Adipocyte (in vitro differentiated cells): ENCODE results near the gene KCTD13.

Source experiments
- DNase-seq: peaks from one replicate; pipeline ENCODE4 v3.0.0-alpha.2; 2015; ENCODE audit warnings: low read depth
- H3K27me3 ChIP-seq: replicated peaks from 2 replicates; pipeline ENCODE4 v1.7.0; 2013; ENCODE audit warnings: mild to moderate bottlenecking, low read length, moderate library complexity; ENCODE audit not compliant: control insufficient read depth, insufficient read depth
- H3K36me3 ChIP-seq: 2 replicates; pipeline ENCODE4 v1.7.0; 2013; ENCODE audit warnings: low read length, mild to moderate bottlenecking, moderate library complexity; ENCODE audit not compliant: control insufficient read depth, insufficient read depth, severe bottlenecking
- H3K4me1 ChIP-seq: 2 replicates; pipeline ENCODE4 v1.7.0; 2013; ENCODE audit warnings: mild to moderate bottlenecking, low read length, moderate library complexity; ENCODE audit not compliant: control insufficient read depth, insufficient read depth
- H3K4me3 ChIP-seq: 2 replicates; pipeline ENCODE4 v1.7.0; 2013; ENCODE audit warnings: mild to moderate bottlenecking, low read length, moderate library complexity
- H3K9ac ChIP-seq: 2 replicates; pipeline ENCODE4 v1.7.0; 2013; ENCODE audit warnings: mild to moderate bottlenecking, low read length, moderate library complexity
- H3K9me3 ChIP-seq: 2 replicates; pipeline ENCODE4 v1.7.0; 2013; ENCODE audit warnings: mild to moderate bottlenecking, low read length, moderate library complexity; ENCODE audit not compliant: control insufficient read depth

The KCTD13 gene

DNA sequence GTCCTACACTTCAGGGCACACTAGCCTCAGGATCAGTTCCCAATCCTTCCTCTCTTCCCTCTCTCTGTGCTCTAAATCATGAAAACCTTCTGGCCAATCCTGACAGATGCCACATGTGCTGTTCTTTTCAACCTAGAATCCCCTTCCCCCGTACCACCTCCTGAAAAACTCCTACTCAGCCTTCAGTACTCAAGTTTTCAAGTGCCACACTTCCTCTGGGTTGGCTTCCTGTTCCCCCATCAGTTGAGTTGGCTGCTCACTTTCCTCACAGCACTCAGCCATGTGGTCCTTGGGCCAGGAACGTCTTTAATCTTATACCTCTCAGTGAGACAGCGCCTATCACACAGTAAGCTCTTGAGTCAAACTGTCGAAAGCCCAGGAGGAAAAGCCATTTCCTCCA, 22.4 kb downstream of the KCTD13 start:
- Histone ChIP-seq H3K4me3 (no peak overlapping the region), H3K4me1 (peaks cover 7% of the 10 kb centered on the region), H3K36me3 (peaks cover 4% of the 10 kb centered on the region), H3K27me3 (peaks cover 3% of the 10 kb centered on the region), H3K9ac (no peak overlapping the region), H3K9me3 (no peaks in the 10 kb centered on the region)
- DNase-seq: no peak

DNA sequence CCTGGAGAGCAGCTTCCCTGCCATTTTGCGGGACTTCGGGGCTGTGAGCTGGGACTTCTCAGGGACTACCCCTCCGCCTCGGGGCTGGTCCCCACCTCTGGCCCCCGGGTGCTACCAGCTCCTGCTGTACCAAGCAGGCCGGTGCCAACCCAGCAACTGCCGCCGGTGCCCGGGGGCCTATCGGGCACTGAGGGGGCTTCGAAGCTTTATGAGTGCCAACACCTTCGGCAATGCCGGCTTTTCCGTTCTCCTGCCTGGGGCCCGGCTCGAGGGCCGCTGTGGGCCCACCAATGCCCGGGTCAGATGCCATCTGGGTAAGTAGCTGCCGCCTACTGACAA, 24.4 kb downstream of the KCTD13 start:
- H3K4me3 ChIP-seq: no peak overlapping the region

GRCh38 chr16:29900888-29901606, 25.0 kb downstream of the KCTD13 start:
- no peak for DNase-seq
- H3K36me3 ChIP-seq: no peaks in the 10 kb centered on the region
- H3K9ac ChIP-seq: peak overlapping the region; percentile 53
- H3K27me3 ChIP-seq: peaks cover 21% of the 10 kb centered on the region
- no peaks in the 10 kb centered on the region for H3K9me3 ChIP-seq
- H3K4me3 ChIP-seq: peak overlapping the region; percentile 73
- peaks cover 7% of the 10 kb centered on the region for H3K4me1 ChIP-seq

More for the DNA sequence above, 24.4 kb downstream of the KCTD13 start:
- Histone ChIP-seq H3K9ac (no peak overlapping the region), H3K36me3 (peaks cover 2% of the 10 kb centered on the region), H3K9me3 (no peaks in the 10 kb centered on the region), H3K27me3 (peaks cover 19% of the 10 kb centered on the region), H3K4me1 (peaks cover 7% of the 10 kb centered on the region)
- DNase-seq: no peak

DNA sequence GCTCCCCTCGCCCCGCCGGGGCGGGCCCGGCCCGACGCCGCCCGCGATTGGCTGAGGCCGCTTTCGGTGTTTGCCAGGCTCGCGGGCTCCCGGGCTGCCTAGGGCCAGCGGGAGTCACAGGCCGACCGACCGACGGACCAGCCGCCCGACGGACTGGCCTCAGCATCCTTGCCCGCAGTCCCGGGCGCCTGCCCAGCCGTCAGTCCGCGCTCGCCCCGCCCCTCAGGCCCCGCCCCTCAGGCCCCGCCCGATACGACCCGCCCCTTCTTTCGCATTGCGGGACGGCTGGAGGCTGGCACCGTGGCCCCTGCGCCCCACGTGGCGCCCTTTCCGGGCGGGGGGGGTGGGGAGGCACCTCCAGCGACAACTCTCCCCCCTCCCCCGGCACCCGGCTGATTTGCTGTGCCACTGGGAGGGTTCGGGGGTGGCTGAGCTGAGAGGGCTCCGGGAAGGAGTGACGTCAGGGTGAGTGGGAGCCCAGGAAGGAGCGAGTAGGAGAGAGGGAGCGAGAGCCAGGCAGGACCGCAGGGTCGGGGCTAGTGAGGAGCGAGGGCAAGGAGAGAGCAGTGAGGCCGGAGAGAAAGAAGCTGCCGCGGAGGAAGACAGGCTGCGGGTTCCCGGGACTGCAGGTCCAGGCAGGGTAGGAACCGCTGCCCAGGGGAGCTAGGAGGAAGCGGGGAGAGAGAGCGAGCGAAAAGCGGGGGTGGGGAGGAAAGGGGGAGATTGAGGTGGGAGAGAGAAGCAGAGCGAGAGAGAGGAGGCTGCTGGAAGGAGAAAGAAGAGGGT, 25.7 kb downstream of the KCTD13 start, which contains the start of gene ASPHD1:
ASPHD1 (plus strand) TSS at position 387 of the 786 bp plus-strand sequence. CDS start 484 bp downstream, outside the sequence.
- Histone ChIP-seq H3K27me3 (peaks cover 24% of the 10 kb centered on the region), H3K9me3 (no peaks in the 10 kb centered on the region), H3K4me1 (peaks cover 7% of the 10 kb centered on the region), H3K36me3 (no peaks in the 10 kb centered on the region), H3K4me3 (peak within 1 kb of the TSS; percentile 73), H3K9ac (peak within 1 kb of the TSS; percentile 53)
- peak; percentile 86 for DNase-seq

DNA sequence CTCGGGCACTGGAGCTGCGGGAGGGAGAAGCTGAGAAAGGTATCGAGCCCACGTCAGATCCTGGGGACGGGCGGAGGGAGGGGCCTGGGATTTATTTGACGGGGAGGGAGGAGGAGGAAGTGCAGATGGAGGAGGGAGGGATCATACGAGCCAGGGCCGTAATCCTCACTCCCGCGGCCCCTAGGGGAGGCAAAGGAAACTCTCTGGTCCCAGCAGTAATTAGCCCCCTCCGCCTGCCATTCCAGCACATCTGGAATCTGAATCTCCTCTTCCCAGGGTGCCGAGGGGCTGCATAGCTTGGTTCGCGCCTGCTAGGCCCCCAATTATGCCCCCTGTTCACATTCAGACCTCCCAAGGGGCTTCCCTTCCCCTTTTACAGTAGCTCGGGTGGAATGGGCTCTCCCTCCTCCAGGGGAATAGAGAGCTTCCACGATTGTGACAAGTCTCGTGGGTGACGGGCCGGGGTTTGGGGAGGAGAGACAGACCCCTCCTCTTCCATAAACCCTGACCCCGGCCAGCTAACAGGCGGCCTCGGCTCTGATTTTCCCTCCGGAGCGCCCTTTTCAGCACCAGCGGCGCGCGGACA, 26.4 kb downstream of the KCTD13 start, which contains the start of gene SEZ6L2:
SEZ6L2 (minus strand) TSS at position 35 of the 586 bp plus-strand sequence. CDS start 531 bp downstream, outside the sequence.
- Histone ChIP-seq H3K27me3 (peaks cover 25% of the 10 kb centered on the region), H3K9me3 (no peaks in the 10 kb centered on the region), H3K9ac (no peak within 1 kb of the TSS), H3K4me3 (peak within 1 kb of the TSS; percentile 73), H3K4me1 (peaks cover 7% of the 10 kb centered on the region), H3K36me3 (no peaks in the 10 kb centered on the region)
- DNase-seq: peak; percentile 75

- H3K4me1 ChIP-seq: peaks cover 7% of the 10 kb centered on the region
- DNase-seq: peak; percentile 39
- H3K36me3 ChIP-seq: no peaks in the 10 kb centered on the region
- H3K4me3 ChIP-seq: no peak overlapping the region
- H3K9ac ChIP-seq: no peak overlapping the region
- H3K27me3 ChIP-seq: peaks cover 25% of the 10 kb centered on the region
- H3K9me3 ChIP-seq: no peaks in the 10 kb centered on the region
Measured at GRCh38 chr16:29898804-29899515, 27.1 kb downstream of the KCTD13 start.

DNA sequence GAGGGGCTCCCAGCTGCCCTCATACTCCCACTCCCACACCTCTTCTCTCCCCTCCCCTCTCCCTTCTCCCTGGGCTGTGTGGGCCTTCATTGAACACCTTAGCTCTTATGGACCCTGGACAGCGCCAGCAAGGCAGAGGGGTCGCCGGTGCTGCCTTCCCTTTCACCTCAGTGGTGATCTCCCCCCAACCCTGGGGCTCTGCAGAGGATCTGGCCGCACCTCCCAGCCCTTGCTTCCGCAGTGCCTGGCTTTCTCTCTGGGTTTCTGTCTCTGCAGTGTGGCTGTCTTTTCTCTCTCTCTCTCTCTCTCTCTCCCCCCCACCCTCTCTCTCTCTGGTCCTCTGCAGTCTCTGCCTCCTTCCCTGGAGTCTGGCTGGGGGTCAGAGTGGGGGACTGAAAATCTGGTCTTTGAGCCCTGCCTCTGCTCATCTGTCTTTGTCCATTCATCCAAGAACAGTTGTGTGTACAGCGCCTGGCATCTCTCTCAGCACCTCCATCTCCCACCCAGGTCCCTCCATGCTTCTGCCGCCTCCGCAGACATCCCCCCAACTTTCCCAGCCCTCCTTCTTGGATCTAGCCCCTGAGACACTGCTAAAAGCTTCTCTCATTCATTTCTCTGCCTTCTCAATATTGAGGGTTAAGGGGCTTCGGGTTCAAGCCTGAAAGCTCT, 27.8 kb downstream of the KCTD13 start:
- H3K4me1 ChIP-seq: peaks cover 9% of the 10 kb centered on the region
- H3K9me3 ChIP-seq: no peaks in the 10 kb centered on the region
- H3K36me3 ChIP-seq: no peaks in the 10 kb centered on the region
- no peak for DNase-seq
- no peak overlapping the region for H3K9ac ChIP-seq
- peaks cover 25% of the 10 kb centered on the region for H3K27me3 ChIP-seq
- no peak overlapping the region for H3K4me3 ChIP-seq

- no peaks in the 10 kb centered on the region for H3K9me3 ChIP-seq
- no peak for DNase-seq
- no peaks in the 10 kb centered on the region for H3K36me3 ChIP-seq
- H3K27me3 ChIP-seq: peaks cover 25% of the 10 kb centered on the region
- peaks cover 13% of the 10 kb centered on the region for H3K4me1 ChIP-seq
- no peak overlapping the region for H3K4me3 ChIP-seq
- H3K9ac ChIP-seq: no peak overlapping the region
Measured at GRCh38 chr16:29897333-29897732, 28.7 kb downstream of the KCTD13 start.

DNA sequence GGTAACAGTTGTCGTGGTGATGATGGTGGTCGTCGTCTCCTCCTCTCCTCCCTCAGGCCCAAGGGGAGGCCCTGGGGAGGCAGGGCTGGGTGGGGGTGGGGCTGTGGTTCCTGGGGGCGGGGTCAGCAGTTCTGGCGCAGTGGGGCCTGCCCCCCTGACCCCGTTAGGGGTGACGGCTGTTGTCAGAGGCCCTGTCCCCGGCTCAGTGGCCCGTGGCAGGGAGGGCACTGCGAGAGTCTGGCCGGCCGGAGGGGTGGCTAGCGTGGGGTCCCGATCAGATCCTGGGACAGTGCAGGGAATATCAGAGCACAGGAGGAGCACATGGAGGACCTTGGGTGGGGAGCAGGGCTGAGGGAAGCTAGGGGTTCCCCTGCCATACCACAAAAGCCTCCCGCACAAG, 29.2 kb downstream of the KCTD13 start:
- H3K36me3 ChIP-seq: no peaks in the 10 kb centered on the region
- no peaks in the 10 kb centered on the region for H3K9me3 ChIP-seq
- H3K4me3 ChIP-seq: no peak overlapping the region
- DNase-seq: no peak
- peaks cover 18% of the 10 kb centered on the region for H3K4me1 ChIP-seq
- H3K9ac ChIP-seq: no peak overlapping the region
- H3K27me3 ChIP-seq: peaks cover 25% of the 10 kb centered on the region

DNA sequence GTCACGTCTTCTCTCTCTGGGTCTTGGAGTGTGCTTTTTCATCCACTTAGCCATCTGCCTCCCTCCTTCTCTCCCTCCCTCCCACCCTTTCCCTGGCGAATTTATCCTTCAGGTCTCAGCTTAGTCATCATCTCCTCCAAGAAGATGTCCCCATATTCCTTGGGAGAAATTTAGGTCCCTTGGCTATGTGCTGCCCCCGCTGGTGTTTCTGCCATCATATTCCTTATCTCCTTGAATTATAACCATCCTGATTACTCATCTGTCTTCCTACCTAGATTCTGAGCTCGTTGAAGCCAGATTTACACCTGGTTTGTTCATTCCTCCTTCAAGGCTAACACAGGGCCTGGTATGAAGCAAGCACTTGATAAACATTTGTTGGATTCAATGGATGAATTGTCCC, 31.7 kb downstream of the KCTD13 start:
- no peaks in the 10 kb centered on the region for H3K9me3 ChIP-seq
- DNase-seq: no peak
- H3K4me3 ChIP-seq: no peak overlapping the region
- no peak overlapping the region for H3K9ac ChIP-seq
- peaks cover 25% of the 10 kb centered on the region for H3K27me3 ChIP-seq
- H3K36me3 ChIP-seq: no peaks in the 10 kb centered on the region
- peaks cover 15% of the 10 kb centered on the region for H3K4me1 ChIP-seq
